Activated naive CD4-positive, alpha-beta T cell treated with anti-CD3 and anti-CD28 coated beads, Interleukin-2, amount 50 U/mL, for 72 hours (primary cell): ENCODE measurements around the gene TEX36. TPM values are rescaled to one million over a fixed set of nuclear protein-coding genes. Genes with fewer than 3 reads are reported as not detected.
"Not testable (repeated sequence)": the region's sequence is repeated elsewhere in the genome, so short reads cannot be mapped to it uniquely, and the experiment has no call there.

ENCODE experiments used
- ATAC-seq, 2 donors: fragments of 150-1000 bp; cut with Tn5 transposase; 2 replicates each; pipeline ENCODE4 v1.10.0; 2021; ENCODE audit warnings: mild to moderate bottlenecking in 2 of 2, moderate library complexity in 2 of 2
- DNase-seq, 2 donors: peaks; one replicate each; pipeline ENCODE4 v3.0.0; 2021 to 2022; ENCODE audit warnings: low spot score in 2 of 2
- H3K27ac Mint-ChIP-seq, 2 donors: one replicate each; pipeline ENCODE4 v1.8.0; 2022; ENCODE audit warnings: mild to moderate bottlenecking in 2 of 2, mixed read lengths in 2 of 2
- H3K36me3 Mint-ChIP-seq, 2 donors: one replicate each; pipeline ENCODE4 v1.8.0; 2022; ENCODE audit warnings: mixed read lengths in 2 of 2
- H3K9me3 Mint-ChIP-seq, 2 donors: one replicate each; pipeline ENCODE4 v1.8.0; 2022; ENCODE audit warnings: mixed read lengths in 2 of 2
- total RNA-seq, 2 donors: library from RNA; stranded (reverse); gene quantifications; one replicate each; pipeline ENCODE4 v1.2.3, GENCODE V29; 2022

The TEX36 gene, protein sequence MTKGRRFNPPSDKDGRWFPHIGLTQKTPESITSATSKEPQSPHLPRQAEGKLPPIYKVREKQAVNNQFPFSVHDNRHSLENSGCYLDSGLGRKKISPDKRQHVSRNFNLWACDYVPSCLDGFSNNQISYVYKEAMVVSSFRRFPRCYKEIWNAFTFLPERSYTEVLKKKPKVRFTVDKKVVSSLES
- total RNA-seq = not detected

GRCh38 chr10:125683063-125683462 lies at the start of gene TEX36:
Gene TEX36 (minus strand): TSS chr10:125683163. CDS start chr10:125682989, 174 bp downstream.
- DNase-seq (no peak), ATAC-seq (no peak)
- Mint-ChIP-seq H3K36me3 (peaks cover 4 to 5% of the 10 kb centered on the region in 2 donors), H3K9me3 (peaks cover 5 to 9% of the 10 kb centered on the region in 2 donors), H3K27ac (no peak within 1 kb of the TSS)

GRCh38 chr10:125727436-125727835 lies 44.5 kb upstream of the TEX36 start:
- Mint-ChIP-seq H3K9me3 (no peaks in the 10 kb centered on the region), H3K36me3 (peaks cover 28 to 35% of the 10 kb centered on the region in 2 donors), H3K27ac (no peak overlapping the region)
- DNase-seq (no peak), ATAC-seq (no peak)

- Mint-ChIP-seq H3K9me3 (no peaks in the 10 kb centered on the region), H3K36me3 (peaks cover 29 to 33% of the 10 kb centered on the region in 2 donors), H3K27ac (no peak overlapping the region)
- DNase-seq (no peak), ATAC-seq (no peak)
Measured at GRCh38 chr10:125726914-125727313, 44.0 kb upstream of the TEX36 start.

GRCh38 chr10:125722811-125723210 lies 39.8 kb upstream of the TEX36 start:
- Mint-ChIP-seq H3K36me3 (peaks cover 38 to 39% of the 10 kb centered on the region in 2 donors), H3K27ac (peak overlapping the region in 1 of 2 donors; percentile 82), H3K9me3 (no peaks in the 10 kb centered on the region)
- no peak for ATAC-seq
- DNase-seq = no peak

- Mint-ChIP-seq H3K9me3 (no peaks in the 10 kb centered on the region), H3K27ac (peak overlapping the region in 1 of 2 donors; percentile 50), H3K36me3 (peaks cover 37 to 47% of the 10 kb centered on the region in 2 donors)
- ATAC-seq = no peak
- no peak for DNase-seq
Measured at GRCh38 chr10:125721035-125721434, 38.1 kb upstream of the TEX36 start.

DNA sequence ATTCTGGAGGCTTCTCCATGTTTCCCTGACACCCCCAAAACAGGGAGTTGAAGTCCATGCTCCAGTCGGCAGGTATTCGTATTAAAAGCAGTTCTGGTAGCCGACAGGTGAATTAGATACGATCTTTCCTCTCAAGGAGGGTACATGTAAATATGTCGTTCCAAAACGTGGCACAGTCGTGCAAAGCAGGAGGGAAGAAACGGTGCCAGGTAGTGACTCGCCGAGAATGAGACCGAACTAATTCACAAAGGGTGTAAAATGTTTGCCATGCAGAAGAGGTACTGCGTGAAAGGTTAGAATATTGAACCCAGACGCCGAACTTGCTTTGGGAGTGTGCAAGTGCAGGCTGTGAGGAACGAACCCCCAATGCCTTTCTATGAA lies 37.0 kb upstream of the TEX36 start:
- DNase-seq (no peak), ATAC-seq (no peak)
- H3K27ac Mint-ChIP-seq = peak overlapping the region; percentile 97 to 98
- H3K36me3 Mint-ChIP-seq = peaks cover 29 to 39% of the 10 kb centered on the region in 2 donors
- H3K9me3 Mint-ChIP-seq = no peaks in the 10 kb centered on the region

GRCh38 chr10:125719173-125720001 lies 36.4 kb upstream of the TEX36 start, which contains the start of gene EDRF1:
Gene EDRF1 (plus strand): TSS chr10:125719709. CDS start chr10:125719808, 99 bp downstream.
- H3K36me3 Mint-ChIP-seq = peaks cover 23 to 34% of the 10 kb centered on the region in 2 donors
- ATAC-seq (peak; percentile 96 to 97), DNase-seq (peak; percentile 98 to 99)
- H3K9me3 Mint-ChIP-seq = no peaks in the 10 kb centered on the region
- peak within 1 kb of the TSS; percentile 97 to 98 for H3K27ac Mint-ChIP-seq

- Mint-ChIP-seq H3K9me3 (peaks cover 17 to 25% of the 10 kb centered on the region in 2 donors), H3K36me3 (peaks cover 14 to 35% of the 10 kb centered on the region in 2 donors)
- not testable (repeated sequence) for ATAC-seq, H3K27ac Mint-ChIP-seq, DNase-seq
Measured at GRCh38 chr10:125714728-125715127, 31.8 kb upstream of the TEX36 start.

- DNase-seq (no peak), ATAC-seq (no peak)
- Mint-ChIP-seq H3K9me3 (peaks cover 17 to 25% of the 10 kb centered on the region in 2 donors), H3K27ac (no peak overlapping the region), H3K36me3 (peaks cover 6 to 23% of the 10 kb centered on the region in 2 donors)
Measured at GRCh38 chr10:125711110-125711750, 28.3 kb upstream of the TEX36 start.

DNA sequence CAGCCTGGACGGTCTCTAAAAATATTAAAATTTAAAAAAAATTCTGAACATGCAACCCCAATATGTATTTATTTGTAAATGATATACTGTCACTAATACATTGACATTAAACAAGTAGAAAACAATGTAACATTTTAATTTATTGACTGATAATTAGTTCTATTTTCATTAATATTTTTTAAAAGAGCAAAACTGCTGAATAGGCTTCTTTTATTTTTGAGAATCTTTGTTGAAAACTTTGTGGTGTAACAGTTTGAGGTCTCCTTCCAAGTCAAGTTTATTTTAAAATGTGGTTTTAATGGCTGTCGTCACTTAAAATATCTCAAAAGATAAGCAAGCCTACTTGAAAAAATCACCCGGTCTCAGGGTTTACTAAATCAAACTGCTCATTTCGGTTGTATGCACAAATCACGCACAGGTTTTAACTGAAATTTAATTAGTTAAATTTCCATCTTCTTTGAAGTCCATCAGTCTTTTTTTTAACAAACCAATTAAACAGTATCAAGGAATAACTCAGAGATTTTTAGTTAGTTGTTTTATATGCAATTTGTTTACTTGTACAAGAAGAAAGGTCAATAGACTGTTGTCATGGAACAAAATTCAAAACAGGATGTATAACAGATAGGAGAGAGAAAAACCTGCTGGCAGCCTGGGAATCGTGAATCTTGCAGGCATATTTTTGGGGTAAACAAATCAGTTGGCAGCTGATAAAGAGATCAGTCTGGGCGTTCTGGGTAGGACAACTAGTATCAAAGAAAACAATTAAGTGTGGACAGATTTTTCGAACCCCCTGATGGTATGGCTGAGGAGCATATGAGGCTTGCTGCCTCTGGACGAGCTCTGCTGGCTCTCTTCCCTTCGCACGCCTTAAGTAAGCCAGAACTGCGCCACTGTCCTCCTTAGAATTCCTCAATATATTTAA lies 26.9 kb upstream of the TEX36 start:
- no peak for ATAC-seq
- peaks cover 6 to 23% of the 10 kb centered on the region in 2 donors for H3K36me3 Mint-ChIP-seq

GRCh38 chr10:125708971-125709503 lies 26.1 kb upstream of the TEX36 start:
- Mint-ChIP-seq H3K9me3 (peaks cover 17 to 22% of the 10 kb centered on the region in 2 donors), H3K36me3 (peaks cover 6 to 23% of the 10 kb centered on the region in 2 donors)

More for the DNA sequence above, 26.9 kb upstream of the TEX36 start:
- DNase-seq = no peak
- no peak overlapping the region for H3K27ac Mint-ChIP-seq
- H3K9me3 Mint-ChIP-seq = peaks cover 17 to 25% of the 10 kb centered on the region in 2 donors

DNA sequence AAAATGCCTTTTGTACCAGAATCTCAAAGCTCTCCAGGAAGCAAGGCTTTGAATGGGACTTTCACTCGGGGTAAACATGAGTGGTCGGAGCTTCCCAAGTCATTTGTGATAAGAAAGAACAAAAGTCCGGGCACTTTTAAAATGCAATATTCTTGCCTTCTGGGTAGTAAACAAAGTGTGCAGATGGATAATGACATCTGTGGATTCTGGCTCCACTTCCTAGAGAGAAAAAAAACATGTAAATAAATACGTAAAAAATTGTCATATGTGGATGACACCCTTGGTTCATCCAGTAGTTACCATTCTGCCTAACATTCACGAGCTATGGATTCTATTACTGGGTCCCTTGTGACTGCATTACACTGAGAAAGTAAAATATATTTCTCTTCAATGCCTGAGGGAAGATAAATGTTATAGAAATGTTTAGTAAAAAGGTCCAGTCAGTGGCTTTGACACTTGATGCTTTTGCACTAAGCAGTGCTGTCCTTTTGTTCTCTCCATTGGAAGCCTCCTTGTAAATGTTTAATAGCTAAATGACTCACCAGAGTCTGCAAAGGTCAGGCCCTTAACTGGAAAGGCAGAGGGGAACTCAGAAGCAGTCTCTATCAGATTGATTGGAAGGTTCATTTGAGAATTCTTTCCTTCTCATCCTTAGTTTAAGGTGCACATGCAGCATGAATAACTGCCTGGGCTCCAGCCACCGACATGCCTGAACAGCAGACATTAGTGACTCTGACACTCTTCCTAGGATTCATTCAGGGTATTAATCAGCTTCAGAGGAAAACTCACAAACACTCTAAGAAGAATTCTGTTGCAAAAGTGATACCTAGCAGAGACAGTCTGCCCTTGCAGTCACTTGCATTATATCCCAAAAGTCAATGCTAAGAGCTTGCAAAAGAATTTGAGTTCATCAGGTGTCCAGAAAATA lies 24.8 kb upstream of the TEX36 start:
- H3K27ac Mint-ChIP-seq = no peak overlapping the region

More at GRCh38 chr10:125708971-125709503, 26.1 kb upstream of the TEX36 start:
- ATAC-seq = no peak
- H3K27ac Mint-ChIP-seq = no peak overlapping the region
- DNase-seq = no peak

DNA sequence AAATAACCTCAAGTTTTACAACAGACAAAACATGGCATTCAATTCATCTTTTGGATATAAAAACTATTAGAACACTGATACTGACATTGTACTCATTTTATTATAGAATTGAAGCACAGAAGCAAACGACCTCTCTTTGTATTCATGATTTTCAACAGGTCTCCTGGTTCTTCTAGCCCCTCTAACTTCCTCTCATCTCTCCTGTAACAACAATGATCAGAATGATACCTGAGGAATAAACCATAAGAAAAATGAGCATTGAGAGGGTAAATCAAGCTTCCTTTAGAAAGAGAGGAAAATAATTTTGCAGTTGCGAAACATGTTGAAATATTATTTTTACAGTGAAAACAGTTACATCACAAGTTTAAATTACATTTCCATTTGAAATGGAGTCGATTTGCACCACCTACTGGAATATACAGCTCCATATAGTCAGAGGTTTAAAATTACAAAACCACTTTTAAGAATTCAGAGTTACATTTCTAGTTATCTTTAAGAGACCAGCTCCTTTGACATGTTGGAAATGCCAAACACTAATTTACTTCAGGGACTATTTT lies 17.5 kb upstream of the TEX36 start:
- peaks cover 0 to 5% of the 10 kb centered on the region in 2 donors for H3K9me3 Mint-ChIP-seq
- no peak for DNase-seq
- ATAC-seq = no peak
- H3K36me3 Mint-ChIP-seq = no peaks in the 10 kb centered on the region
- no peak overlapping the region for H3K27ac Mint-ChIP-seq

More for the DNA sequence above, 24.8 kb upstream of the TEX36 start:
- Mint-ChIP-seq H3K36me3 (peaks cover 6 to 15% of the 10 kb centered on the region in 2 donors), H3K9me3 (peaks cover 13 to 16% of the 10 kb centered on the region in 2 donors)
- ATAC-seq (no peak), DNase-seq (no peak)

GRCh38 chr10:125699562-125700143 lies 16.7 kb upstream of the TEX36 start:
- Mint-ChIP-seq H3K9me3 (peaks cover 0 to 5% of the 10 kb centered on the region in 2 donors), H3K36me3 (no peaks in the 10 kb centered on the region), H3K27ac (no peak overlapping the region)
- no peak for DNase-seq
- ATAC-seq = no peak
